Gastrocnemius medialis (tissue), 4 donors: ENCODE measurements around the gene COL28A1. TPM values are rescaled to one million over a fixed set of nuclear protein-coding genes. Genes with fewer than 3 reads are reported as not detected.

Experiments
- ATAC-seq, 2 donors: fragments of 150-250 bp; one replicate each; pipeline ENCODE4 v1.9.1; 2016
- DNase-seq, 2 donors: peaks; one replicate each; pipeline ENCODE4 v3.0.0-alpha.2; 2019
- H3K27ac ChIP-seq, 4 donors: fragments of 200-600 bp; sonication (generic); 1 replicate in 1 of 4; 2 replicates in 3 of 4; pipeline ENCODE4 v1.5.1; 2016 to 2018; ENCODE audit warnings: mild to moderate bottlenecking in 2 of 4, moderate library complexity in 1 of 4
- H3K27me3 ChIP-seq, 3 donors: fragments of 200-600 bp; sonication (generic) in 2 of 3; 1 replicate in 1 of 3; 2 replicates in 2 of 3; pipeline versions ENCODE4 v1.5.1 to v1.6.0; 2016 to 2019; ENCODE audit warnings: mild to moderate bottlenecking in 1 of 3, moderate library complexity in 1 of 3
- H3K36me3 ChIP-seq, 2 donors: fragments of 200-600 bp; sonication (generic) in 1 of 2; one replicate each; pipeline ENCODE4 v1.5.1; 2017 to 2018
- H3K4me1 ChIP-seq, 2 donors: fragments of 200-600 bp; sonication (generic) in 1 of 2; one replicate each; pipeline ENCODE4 v1.5.1; 2016 to 2017; ENCODE audit warnings: mild to moderate bottlenecking in 2 of 2
- H3K4me3 ChIP-seq, 4 donors: fragments of 200-600 bp; sonication (generic) in 3 of 4; 1 replicate in 1 of 4; 2 replicates in 3 of 4; pipeline ENCODE4 v1.5.1; 2016 to 2019; ENCODE audit warnings: mild to moderate bottlenecking in 2 of 4
- H3K9me3 ChIP-seq, 3 donors: fragments of 200-600 bp; sonication (generic) in 2 of 3; 1 replicate in 1 of 3; 2 replicates in 2 of 3; pipeline ENCODE4 v1.5.1; 2016 to 2019
- POLR2A ChIP-seq, 2 donors: fragments of 450-650 bp; IDR thresholded peaks; one replicate each; pipeline ENCODE4 v1.6.1; 2017; ENCODE audit warnings: antibody characterized with exemption in 2 of 2, mild to moderate bottlenecking in 2 of 2, moderate library complexity in 2 of 2
- in situ Hi-C, 4 donors: fragments of 200-750 bp; cut with MboI; loops; one replicate each; pipeline versions ENCODE4 v1.15.0 to v1.8.0; 2017; ENCODE audit warnings: low sequenced_read_pairs in 4 of 4
- intact Hi-C: fragments of 100-400 bp; cut with DNase I; formaldehyde crosslinking; loops from one replicate; pipeline ENCODE4 v1.15.1; 2023; ENCODE audit warnings: low total_unique reads
- total RNA-seq, 4 donors: library from RNA; depleted of rRNA; stranded (reverse); fragments of >200 nt; gene quantifications; one replicate each; pipeline versions ENCODE4 v1.1.0 to v1.2.3, GENCODE V29; 2016
- TF ChIP-seq, protein P1 (sequence below), 5 experiments: fragments of 450-650 bp in 3 of 5; fragments of 200-600 bp in 2 of 5; sonication (generic) in 2 of 5; IDR thresholded peaks in 4 of 5; conservative IDR thresholded peaks in 1 of 5; 1 replicate in 4 of 5; 2 replicates in 1 of 5; pipeline ENCODE4 v1.5.1; 2016 to 2019; ENCODE audit warnings: antibody characterized with exemption in 5 of 5, mild to moderate bottlenecking in 3 of 5, moderate library complexity in 3 of 5

Gene COL28A1
- total RNA-seq, 4 donors from 2014 or later: 0.58 to 15.2 (median 2.0) TPM

DNA sequence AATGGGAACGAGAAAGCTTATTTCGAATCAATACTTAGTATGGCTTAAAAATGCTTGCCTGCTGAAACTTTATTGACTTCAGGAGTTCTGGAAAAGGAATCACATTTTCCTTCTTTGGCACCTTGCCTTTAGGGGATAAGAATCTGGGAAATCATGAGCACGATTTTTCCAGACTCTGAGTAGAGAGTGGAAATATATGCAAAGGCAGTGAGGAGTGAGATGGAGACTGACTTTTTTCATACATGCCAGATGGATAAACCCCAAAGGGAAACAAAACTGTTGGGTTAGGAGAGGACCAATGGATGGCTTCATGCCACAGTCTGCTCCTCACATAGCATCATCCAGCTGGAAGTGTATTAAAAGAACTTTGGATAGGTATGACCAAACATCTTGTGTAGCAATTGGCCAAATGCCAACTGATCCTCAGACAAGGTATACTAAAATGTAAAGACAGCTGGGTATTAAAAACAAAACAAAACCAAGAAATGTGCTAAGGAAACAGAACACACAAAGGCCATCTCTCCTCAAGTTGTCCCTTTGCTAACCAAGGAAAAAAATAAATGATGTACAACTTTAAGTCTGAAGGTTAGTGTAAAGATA lies 1.7 kb downstream of the COL28A1 start:
- Histone ChIP-seq H3K27me3 (no peaks in the 10 kb centered on the region), H3K9me3 (no peaks in the 10 kb centered on the region), H3K27ac (no peak overlapping the region), H3K4me3 (no peak overlapping the region), H3K36me3 (no peaks in the 10 kb centered on the region), H3K4me1 (peaks cover 0 to 9% of the 10 kb centered on the region in 2 donors)
- DNase-seq (no peak), ATAC-seq (no peak)
- in situ Hi-C loops (loop anchor here in 2 of 4 donors (25.0 kb wide), 2 partner anchors 97 to 422 kb away; no protein-coding TSS in a partner anchor), intact Hi-C loops (no loop called here)
- no peak for TF ChIP-seq POLR2A (IDR thresholded peaks at IDR 0.05)
- TF ChIP-seq, protein P1, sequence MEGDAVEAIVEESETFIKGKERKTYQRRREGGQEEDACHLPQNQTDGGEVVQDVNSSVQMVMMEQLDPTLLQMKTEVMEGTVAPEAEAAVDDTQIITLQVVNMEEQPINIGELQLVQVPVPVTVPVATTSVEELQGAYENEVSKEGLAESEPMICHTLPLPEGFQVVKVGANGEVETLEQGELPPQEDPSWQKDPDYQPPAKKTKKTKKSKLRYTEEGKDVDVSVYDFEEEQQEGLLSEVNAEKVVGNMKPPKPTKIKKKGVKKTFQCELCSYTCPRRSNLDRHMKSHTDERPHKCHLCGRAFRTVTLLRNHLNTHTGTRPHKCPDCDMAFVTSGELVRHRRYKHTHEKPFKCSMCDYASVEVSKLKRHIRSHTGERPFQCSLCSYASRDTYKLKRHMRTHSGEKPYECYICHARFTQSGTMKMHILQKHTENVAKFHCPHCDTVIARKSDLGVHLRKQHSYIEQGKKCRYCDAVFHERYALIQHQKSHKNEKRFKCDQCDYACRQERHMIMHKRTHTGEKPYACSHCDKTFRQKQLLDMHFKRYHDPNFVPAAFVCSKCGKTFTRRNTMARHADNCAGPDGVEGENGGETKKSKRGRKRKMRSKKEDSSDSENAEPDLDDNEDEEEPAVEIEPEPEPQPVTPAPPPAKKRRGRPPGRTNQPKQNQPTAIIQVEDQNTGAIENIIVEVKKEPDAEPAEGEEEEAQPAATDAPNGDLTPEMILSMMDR (IDR thresholded peaks at IDR 0.05 in 4 of 5, conservative IDR thresholded peaks at IDR 0.05 in 1 of 5): no peak

DNA sequence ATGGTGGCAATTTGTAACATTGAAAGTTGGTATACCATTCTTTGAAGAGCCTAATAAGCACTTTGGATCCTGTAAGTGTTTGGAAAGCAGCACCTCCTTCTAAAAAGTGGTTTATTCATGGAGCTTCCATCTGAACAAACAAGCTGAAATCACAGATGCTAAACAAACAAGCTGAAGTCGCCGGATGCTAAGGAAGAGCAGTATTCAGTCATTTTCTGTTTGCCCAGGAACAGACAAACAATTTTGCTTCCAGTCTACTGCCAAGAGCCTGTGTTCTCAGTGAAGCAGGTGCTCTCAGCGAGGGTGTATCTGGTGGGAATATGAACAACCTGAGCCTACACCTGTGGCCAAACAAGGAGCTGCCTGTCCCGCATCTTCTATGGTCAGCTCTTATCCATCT lies 6.3 kb downstream of the COL28A1 start:
- intact Hi-C loops (no loop called here), in situ Hi-C loops (loop anchor here in 2 of 4 donors (25.0 kb wide), 2 partner anchors 92 to 417 kb away; no protein-coding TSS in a partner anchor)
- no peaks in the 10 kb centered on the region for H3K36me3 ChIP-seq
- H3K9me3 ChIP-seq: no peaks in the 10 kb centered on the region
- no peak overlapping the region for H3K27ac ChIP-seq
- no peaks in the 10 kb centered on the region for H3K4me1 ChIP-seq
- TF ChIP-seq, protein P1 (IDR thresholded peaks at IDR 0.05 in 4 of 5, conservative IDR thresholded peaks at IDR 0.05 in 1 of 5): no peak
- no peak for TF ChIP-seq POLR2A (IDR thresholded peaks at IDR 0.05)
- ATAC-seq (no peak), DNase-seq (no peak)
- no peaks in the 10 kb centered on the region for H3K27me3 ChIP-seq
- no peak overlapping the region for H3K4me3 ChIP-seq

DNA sequence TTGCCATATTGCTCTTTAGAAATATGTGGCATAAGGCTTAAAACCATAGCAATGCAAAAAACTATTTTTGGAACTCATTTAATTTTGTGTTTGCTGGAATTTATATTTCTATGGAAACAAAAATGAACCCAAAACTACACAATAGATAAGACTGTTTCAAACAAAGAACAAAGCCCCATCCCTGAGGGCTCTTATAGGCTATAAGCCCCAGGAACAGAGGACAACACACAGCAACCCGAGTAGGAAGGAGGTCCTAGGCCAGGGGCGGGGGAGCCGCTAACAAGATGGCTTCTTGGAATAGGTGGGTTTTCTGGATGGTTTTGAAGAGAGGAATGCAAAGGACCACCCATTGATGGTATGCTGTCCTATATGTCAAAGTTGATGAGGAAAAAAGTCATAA lies 8.6 kb downstream of the COL28A1 start:
- no peaks in the 10 kb centered on the region for H3K36me3 ChIP-seq
- no peaks in the 10 kb centered on the region for H3K27me3 ChIP-seq
- no peak for DNase-seq
- no peaks in the 10 kb centered on the region for H3K9me3 ChIP-seq
- no peak for TF ChIP-seq POLR2A (IDR thresholded peaks at IDR 0.05)
- TF ChIP-seq, protein P1 (IDR thresholded peaks at IDR 0.05 in 4 of 5, conservative IDR thresholded peaks at IDR 0.05 in 1 of 5): no peak
- no peaks in the 10 kb centered on the region for H3K4me1 ChIP-seq
- intact Hi-C loops: no loop called here
- in situ Hi-C loops: loop anchor here in 2 of 4 donors (25.0 kb wide), 2 partner anchors 90 to 415 kb away; no protein-coding TSS in a partner anchor
- ATAC-seq: no peak
- no peak overlapping the region for H3K4me3 ChIP-seq
- no peak overlapping the region for H3K27ac ChIP-seq

DNA sequence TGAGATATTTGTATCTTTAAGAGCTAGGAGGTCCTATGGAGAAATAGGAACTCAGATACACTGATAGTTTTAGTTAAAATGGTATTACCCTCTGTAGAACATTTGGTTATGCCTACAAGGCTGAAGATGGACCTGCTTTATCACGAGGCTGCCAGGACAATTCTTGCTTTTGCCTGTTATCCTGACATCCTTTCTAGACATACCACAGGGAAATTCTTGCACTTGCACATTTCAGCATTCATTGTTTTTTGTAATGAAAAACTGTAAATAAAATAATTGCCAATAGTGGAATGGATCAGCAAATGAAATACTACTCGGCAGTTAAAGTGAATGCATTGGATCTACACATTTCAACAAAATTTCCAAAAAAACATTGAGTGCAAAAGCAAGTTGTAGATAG lies 9.7 kb downstream of the COL28A1 start:
- DNase-seq: no peak
- Histone ChIP-seq H3K9me3 (no peaks in the 10 kb centered on the region), H3K27ac (no peak overlapping the region), H3K4me1 (no peaks in the 10 kb centered on the region), H3K36me3 (no peaks in the 10 kb centered on the region), H3K27me3 (no peaks in the 10 kb centered on the region), H3K4me3 (no peak overlapping the region)
- in situ Hi-C loops (loop anchor here in 2 of 4 donors (25.0 kb wide), 2 partner anchors 89 to 414 kb away; no protein-coding TSS in a partner anchor), intact Hi-C loops (no loop called here)
- no peak for ATAC-seq
- TF ChIP-seq, protein P1 (IDR thresholded peaks at IDR 0.05 in 4 of 5, conservative IDR thresholded peaks at IDR 0.05 in 1 of 5): no peak
- no peak for TF ChIP-seq POLR2A (IDR thresholded peaks at IDR 0.05)
